NCI-H1105 (cell line): ENCODE measurements around the gene LHFPL5.

Experiments
- DNase-seq: peaks from one replicate; lab custom pipeline; 2025; lab: John Stamatoyannopoulos, UW

Gene LHFPL5

DNA sequence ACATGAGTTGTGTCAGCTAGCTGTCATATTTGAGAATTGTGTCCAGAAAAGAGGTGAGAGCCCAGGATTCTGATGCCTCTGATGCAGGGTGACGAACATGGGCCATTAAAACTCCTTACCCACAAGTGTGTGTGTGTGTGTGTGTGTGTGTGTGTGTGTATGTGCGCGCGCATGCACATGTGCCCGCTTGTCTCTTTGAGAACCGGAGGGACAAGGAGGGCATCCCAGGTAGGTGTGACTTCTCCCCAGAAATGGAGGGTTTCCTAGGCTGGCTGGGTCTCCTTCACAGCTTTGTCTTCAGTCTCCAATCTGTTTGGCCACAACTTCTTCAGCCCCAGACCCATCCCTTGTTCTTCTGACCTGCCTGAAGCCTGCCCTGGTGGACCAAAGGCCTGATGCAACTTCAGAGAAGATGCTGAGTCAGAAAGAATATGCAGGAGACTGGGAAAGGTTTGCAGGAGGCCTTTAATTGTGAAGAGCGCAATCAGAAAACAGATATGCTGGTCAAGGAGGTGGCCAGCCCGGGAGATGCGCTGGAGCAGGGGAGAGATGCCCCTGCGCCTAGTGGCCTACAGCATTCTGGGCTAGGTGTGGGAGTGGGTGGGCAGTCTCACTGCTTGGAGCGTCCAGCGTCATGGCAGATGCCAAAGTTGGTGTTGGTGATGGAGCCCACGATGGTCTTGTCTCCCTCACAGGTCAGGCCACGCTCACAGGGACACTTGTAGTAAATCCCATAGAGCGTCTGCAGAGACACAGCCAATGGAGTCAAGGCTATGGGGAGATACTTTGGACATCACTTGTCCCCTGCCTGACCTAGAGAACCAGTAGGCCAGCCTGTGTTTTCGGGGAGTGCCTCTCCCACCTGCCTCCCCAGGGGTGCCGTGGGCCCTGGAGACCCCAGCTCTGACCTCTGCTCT lies 10.4 kb upstream of the LHFPL5 start:
- no peak for DNase-seq

DNA sequence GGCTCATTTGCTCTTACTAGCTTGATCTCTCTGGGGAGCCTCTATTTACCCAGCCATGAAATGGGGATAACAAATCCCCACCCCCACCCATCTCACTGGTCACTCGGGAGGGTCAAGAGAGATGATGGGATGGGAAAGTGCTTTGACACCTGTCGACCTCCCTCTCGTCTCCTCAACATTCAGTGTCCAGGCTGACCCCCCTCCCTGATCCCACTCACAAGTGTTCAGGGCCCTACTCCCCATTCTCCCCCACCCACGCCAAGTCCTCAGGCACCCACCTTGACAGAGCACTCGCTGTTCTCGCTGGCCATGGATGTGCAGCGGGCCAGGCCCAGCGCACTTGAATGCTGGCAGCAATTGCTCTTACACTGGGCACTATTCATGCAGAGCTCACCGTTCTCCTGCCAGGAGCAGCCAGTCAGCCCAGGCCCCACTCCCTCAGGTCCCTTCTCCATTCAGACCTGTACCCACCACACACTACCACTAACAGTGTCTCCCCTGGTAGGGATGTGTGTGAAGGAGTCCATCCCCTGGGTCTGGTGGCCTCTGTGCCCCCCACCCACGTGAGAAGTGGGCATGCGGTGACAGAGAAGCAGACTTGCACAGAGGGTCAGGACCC lies 9.6 kb upstream of the LHFPL5 start:
- DNase-seq: no peak

DNA sequence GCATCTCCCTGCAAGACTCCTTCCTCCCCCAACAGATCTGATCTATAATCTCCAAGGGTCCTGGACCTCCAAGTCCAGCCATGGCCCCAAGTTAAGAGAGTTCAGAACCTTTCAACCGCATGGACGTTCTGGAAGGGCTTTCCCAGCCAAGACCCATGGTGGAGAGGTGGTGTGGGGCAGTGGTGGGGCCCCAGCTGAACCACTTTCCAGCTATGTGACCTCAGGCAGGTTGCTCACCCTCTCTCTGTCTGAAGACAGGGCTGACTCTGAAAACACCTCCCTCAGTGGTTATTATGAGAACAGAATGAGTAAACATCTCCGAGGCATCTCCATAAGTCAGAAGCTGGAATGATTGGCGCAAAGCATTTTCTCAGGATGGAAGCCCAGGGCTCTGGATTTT lies 8.9 kb upstream of the LHFPL5 start:
- DNase-seq: no peak

DNA sequence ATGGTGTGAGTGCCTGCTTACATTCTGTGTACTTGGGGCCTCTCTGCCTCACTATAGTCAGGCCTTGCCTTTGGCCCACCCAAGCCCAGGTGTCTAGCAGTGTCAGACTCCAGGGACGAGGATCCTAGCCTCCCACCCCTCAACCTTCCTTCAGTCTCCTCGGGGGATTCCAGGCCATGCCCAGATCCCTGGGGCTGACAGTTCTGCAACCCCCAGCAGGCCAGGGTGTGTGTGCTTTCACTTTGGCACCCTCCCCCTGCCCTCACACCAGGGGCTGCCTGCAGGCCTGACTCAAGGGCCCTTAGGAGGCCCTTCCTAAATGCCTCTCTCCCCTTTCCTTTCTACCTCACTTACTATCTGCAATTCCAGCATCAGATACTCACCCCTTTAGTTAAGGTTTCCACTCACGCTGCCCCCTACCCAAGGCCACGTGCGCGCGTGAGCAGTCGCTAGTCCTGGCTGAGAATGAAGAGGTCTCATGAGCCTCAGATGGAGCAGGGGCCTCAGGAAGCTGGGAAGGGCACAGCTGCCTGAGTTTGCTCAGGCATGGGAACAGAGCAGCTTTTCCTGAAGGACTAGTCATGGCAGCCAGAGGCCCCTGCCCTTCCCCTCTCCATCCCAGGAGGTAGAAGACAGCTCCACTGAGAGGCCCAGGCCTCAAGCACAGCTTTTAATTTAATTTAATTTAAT lies 7.2 kb upstream of the LHFPL5 start:
- DNase-seq: no peak

DNA sequence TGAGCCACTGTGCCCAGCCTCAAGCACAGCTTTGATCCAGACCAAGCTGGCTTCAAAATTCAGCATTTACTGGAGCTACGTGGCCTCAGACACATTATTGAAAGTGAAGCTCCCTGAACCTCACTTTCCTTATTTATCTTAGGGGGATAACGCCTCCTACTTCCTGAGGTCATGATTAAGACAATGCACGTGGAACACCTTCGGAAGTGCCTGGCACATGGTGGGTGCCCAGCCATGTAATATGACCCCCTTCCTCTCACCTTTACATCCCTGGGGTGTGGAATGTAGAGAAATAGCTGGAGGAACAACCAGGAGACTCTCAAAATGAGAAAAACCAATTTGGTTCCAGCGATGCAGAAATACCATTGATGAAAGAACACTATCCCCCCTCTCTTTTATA lies 6.4 kb upstream of the LHFPL5 start:
- no peak for DNase-seq

DNA sequence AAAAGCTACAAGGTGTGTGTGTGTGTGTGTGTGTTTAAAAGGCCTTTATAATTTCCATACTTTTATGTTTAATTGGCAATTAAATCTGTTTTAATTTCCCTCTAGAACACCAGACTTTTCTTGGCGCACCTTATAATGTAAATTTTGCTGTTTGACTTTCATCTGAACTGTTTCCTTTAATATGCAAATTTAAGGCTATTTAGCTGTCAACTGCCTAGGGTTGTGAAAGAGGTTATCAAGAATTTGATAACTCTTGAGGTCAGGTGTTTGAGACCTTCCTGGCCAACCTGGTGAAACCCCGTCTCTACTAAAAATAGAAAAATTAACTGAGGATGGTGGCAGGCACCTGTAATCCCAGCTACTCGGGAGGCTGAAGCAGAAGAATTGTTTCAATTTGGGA lies 4.0 kb upstream of the LHFPL5 start:
- DNase-seq: no peak

DNA sequence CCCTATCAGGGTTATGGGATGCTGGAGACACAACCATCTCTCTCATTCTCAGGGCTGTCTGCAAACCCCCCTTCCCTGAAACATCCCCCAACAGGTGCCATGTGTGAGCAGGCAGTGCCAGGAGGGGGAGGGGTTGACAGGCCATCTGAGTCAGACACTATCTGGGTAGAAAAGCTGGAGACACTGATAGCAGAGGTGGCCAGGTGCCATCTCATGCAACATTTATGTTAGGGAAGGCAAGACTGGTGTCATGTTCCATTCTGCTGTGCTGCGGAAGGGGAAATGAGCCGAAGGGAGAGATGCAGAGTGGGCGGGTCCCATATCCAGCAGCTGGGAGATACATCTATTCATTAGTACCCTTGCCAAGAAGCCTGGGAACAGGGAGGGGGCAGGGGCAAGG lies 3.5 kb downstream of the LHFPL5 start:
- peak; percentile 99 for DNase-seq

DNA sequence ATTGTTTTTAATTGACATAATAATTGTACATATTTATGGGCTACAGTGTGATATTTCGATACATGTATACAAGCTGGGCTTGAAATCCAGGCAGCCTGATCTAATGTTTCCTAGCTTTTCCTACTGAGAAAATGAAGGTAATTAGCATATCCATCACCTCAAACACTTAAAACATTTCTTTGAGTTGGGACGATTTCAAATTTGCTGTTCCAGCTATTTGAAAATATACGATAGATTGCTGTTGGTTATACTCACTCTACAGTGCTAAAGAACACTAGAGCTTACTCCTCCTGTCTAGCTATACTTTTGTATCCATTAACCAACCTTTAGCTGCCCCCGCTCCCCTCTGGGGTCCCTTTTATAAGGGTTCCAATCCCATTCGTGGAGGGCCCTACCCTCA lies 4.7 kb downstream of the LHFPL5 start:
- DNase-seq: no peak

DNA sequence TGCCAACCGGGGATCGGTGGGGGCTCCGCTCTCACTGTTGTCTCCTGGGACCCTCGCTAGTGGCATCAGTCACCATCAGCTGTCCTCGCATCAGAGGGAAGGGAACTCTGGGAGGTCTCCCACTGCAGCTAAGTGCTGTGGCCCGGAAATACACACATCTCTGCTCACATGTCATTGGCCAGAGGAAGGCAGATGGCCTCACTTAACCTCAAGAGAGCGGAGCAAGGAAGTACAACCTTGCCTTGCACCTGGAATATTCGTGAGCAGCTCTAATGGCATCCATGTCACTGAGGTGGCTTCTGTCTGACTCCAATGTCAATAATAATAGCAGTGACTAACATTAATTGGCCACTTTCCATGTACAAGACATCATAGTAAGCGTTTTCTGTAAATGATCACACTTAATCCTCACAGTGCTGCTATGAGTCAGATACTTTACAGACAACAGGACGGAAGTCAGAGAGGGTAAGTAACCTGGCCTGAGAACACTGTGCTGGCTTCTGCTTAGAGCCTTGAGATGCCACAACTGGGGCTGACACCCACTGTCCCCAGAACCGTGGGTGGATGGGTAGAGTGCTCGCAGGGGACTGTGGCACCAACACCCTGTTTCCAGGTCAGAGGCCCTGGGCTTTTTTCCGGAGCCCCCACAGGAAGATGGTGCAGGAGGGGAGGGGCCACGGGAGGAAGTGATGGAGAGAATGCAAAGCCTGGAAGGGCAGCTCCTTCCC lies 6.0 kb downstream of the LHFPL5 start:
- DNase-seq: no peak

DNA sequence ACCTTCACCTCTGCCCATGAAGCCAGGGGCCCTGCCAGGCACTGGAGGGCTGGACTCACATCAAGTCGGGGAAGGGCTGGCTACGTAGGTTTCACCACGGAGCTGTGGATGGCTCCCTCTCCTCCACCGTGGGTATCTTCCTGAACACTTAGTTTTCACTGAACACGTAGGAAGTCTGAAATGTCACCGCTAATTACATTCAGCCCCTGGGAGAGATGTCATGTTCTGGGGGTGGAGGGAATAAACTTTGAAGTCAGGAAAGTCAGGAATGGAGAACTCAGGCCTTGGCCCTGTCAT lies 6.5 kb downstream of the LHFPL5 start:
- no peak for DNase-seq

DNA sequence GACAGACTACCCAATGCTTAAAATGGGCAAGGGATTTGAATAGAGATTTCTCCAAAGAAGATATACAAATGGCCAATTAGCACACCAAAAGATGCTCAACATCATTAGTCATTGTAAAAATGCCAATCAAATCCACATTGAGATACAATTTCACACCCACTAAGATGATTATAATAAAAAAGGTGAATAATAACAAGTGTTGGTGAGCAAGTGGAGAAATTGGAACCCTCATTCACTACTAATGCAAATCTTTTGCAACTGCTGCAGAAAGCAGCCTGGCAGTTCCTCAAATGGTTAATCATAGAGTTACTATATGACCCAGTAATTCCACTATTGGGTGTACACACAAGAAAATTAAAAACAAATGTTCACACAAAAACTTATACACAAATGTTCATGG lies 12.4 kb downstream of the LHFPL5 start:
- DNase-seq: no peak

DNA sequence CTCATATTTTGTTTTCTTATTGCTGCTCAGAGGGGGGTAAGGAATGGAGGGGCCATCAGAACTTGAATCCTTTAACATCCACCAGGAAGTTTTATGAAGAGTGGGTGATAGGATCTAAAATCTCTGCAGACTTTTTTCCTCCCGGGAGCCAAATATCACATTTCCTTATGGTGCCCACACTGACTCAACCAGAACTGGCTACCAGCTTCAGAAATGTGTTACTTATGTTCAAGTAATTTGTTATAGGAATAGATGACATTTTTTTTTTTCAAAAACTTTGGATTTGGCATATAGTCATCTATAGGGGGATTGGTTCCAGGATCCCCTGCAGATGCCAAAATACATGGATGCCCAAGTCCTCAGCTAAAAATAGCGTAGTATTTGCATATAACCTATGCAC lies 18.4 kb downstream of the LHFPL5 start:
- no peak for DNase-seq

DNA sequence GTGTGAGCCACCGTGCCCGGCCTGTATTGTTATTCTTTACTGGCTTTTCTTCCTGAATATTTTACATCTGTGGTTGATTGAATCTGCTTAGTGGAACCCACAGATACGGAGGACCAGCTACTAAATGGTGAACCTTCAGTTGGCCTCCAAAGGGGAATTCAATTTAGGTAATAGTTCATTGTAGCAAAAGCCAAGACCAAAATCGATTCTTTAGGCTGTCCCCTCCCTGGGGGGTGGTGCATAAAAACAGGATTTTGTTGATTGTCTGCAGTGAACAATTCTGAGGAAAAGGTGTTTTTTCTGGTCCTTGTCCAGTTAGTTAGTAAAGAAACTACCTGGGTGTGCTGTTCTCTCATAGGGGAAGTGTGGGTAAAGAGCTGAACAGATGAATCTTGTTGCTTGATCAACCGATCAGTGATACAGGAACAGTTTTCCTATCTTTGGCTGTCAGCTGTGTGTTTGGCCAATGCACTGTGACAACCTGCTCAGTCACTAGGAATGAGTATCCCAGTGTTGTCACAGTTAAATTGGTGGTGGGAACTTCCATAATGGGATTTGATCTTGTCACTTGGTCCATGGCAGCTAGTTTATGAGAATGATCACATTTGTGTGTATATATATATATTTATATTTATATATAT lies 19.5 kb downstream of the LHFPL5 start:
- no peak for DNase-seq

DNA sequence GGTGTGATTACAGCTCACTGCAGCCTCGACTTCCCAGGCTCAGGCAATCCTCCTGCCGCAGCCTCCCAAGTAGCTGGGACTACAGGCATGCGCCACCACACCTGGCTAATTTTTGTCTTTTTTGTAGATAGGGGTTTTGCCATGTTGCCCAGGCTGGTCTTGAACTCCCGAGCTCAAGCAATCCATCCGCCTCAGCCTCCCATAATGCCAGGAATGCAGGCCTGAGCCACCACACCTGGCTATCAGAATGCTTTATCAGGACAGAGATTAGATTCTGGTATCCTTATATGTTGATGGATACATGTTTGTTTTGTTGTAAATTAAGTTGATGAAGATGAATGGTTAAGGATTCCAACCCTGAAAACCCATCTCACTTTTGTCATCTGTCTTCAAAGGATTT lies 24.2 kb downstream of the LHFPL5 start:
- DNase-seq: no peak

DNA sequence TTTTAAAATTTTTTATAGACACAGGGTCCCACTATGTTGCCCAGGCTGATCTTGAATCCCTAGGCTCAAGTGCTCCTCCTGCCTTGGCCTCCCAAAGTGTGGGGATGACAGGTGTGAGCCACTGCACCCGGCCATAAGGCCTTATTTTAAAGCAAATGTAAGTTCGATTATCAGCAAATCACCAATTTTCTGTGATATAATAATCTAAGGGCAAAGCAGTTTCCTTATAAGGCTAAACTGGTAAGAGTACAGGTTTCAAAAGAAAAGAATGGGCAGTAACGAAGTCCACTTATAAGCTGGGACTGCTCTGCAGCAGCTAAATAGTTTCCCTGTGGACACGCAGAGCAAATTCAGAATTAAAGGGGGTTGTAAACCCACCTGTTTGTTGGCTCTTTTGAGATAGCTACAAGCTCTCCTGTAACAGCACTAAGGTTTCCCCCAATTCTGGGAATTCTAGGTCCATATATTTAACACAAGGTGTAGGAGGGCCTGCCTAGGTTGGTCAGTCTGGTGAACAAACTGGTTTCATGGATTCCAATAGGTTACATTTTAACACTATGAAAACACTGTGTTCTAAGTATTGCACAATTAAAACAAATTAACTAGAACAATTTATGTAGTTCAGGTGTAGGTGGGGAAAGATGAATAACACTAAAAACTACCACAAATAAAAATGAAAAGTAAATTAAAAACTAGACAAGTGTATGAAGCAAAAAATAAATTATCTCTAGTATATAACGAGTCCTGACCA lies 26.3 kb downstream of the LHFPL5 start:
- no peak for DNase-seq

DNA sequence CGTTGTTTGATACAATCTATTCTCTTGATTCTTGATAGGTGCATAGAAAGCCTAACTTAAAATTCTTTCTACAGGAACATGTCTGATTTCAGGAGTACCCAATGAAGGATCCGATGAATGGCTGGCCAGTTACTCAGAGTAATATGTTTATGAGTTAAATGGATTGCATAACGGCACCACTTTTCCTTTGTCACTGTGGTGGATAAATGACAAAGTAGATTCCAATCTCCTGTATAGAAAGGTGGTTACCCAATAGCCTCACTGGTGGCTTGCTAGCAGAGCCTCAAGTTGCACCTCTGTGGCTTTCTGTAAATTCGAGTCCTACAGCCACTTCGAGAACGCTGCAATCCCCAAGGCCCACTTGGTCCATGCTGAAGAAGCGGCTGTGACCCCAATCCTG lies 28.4 kb downstream of the LHFPL5 start:
- no peak for DNase-seq

DNA sequence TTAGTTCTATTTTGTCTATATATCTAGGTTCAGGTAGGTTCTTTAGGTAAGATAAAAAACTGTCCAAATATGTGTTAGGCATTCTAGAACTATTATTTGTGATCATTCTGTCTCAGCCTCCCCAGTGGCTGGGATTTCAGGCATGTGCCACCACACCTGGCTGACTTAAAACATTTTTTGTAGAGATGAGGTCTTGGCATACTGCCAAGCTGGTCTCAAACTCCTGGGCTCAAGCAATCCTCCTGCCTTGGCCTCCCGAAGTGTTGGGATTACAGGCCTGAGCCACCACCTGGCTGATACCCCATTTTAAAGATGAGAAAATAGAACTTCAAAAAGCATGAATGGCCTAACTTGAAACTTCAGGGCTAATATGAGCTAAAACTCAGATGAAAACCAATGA lies 33.9 kb downstream of the LHFPL5 start:
- no peak for DNase-seq

DNA sequence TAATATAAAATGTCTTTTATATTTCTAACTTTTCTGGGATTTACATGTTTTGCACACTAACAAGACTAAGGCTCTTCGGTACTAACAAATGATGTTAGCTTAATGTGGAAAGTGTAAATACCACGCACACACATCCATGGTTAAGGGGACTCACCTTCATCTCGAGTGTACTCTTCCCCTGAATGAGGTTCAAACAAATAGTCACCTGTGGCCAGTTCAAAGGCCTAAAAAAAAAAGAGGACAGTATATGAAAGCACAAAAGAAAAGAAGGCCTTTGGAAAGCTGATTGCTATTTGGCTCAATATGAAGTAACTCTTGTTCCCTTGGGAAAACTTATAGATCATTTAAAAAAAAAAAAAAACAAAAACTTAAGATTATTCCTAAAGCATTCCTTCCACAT lies 37.2 kb downstream of the LHFPL5 start:
- DNase-seq: no peak

DNA sequence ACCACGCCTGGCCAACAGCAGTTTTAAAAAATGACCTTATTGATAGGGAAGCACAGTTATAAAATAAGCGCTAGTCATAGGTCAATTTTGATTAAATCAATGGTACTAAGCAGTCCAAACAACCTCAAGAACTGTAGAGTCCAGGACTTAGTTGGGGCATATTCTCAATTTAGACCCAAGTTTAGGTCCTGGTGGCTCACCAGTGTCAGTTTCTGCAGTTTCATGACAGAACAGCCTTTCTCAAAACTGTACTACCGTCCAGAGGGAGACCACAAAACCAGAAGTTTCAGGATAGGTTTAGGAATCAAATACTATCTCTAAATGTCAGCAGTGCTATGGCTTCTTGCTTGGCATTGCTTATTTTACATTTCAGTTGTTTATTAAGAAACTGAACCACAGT lies 39.1 kb downstream of the LHFPL5 start:
- DNase-seq: no peak

DNA sequence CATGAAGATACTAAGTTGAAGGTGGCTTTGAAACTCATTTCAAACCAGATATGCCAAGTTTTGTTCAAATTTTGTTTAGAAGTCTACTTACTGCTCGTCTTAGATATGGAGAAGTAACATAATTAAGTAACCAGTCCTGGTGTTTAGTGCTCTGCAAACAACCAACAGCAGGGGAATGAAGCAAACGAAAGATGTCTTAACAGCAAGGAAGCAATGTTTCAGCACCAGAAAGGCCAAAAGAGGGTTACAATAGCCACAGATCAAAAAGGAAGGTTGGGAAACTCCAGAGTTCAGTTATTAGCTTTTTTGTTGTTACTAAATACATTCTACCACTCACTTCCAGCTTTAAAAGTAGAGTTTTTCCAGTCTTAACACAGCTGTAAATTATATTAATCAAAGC lies 45.1 kb downstream of the LHFPL5 start:
- DNase-seq: no peak

DNA sequence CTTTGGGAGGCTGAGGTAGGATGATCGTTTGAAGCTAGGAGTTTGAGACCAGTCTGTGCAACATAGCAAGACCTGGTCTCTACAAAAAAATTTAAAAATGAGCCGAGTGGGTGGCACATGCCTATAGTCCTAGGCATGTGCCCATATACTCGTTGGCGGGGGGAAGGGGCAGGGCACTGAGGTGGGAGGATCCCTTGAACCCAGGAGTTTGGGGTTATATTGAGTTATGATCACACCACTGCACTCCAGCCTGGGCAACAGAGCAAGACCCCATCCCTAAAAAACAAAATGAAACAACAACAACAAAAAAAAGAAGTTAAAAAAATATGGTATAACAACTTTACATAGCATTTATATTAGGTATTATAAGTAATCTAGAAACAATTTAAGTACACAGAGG lies 47.8 kb downstream of the LHFPL5 start:
- no peak for DNase-seq

DNA sequence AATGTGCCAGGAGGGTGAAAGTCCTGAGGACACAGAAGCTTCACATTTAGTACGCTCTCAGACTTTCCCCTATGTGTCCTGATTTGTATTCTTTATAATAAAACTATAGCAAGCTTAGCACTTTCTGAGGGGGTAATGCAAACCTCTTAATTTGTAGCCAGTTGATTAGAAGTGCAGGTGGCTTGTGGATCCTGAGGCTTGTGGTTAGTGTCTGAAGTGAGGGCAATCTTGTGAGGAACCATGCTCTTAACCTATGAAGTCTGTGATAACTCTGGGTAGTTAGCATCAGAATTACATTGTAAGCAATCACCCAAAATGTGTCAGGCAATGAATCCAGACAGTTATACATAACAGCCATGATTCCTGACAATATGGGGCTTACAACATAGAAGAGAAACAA lies 51.1 kb downstream of the LHFPL5 start:
- no peak for DNase-seq
